Neural cell (in vitro differentiated cells): ENCODE measurements around the gene FRMD4B. TPM values are rescaled to one million over a fixed set of nuclear protein-coding genes. Genes with fewer than 3 reads are reported as not detected.
"Not testable (repeated sequence)": the region's sequence is repeated elsewhere in the genome, so short reads cannot be mapped to it uniquely, and the experiment has no call there.

Experiments
- H2AFZ ChIP-seq: fragments of 200-600, 300-800 bp; sonication (generic), shearing (Covaris generic); 2 replicates; pipeline ENCODE4 v1.6.0; 2014; ENCODE audit warnings: low read depth, mild to moderate bottlenecking, antibody characterized with exemption, low read length, moderate library complexity
- H3F3A ChIP-seq: fragments of 200-600 bp; shearing (Covaris generic); 2 replicates; pipeline ENCODE4 v1.6.1; 2016; ENCODE audit warnings: mild to moderate bottlenecking, moderate library complexity, mixed read lengths, antibody characterized with exemption, low read length; ENCODE audit not compliant: insufficient read depth, poor library complexity, severe bottlenecking
- H3K27ac ChIP-seq: fragments of 200-600, 300-800 bp; sonication (generic), shearing (Covaris generic); 2 replicates; pipeline ENCODE4 v1.5.1; 2014; ENCODE audit warnings: mild to moderate bottlenecking, low read length, moderate library complexity
- H3K27me3 ChIP-seq: fragments of 300-800, 200-600 bp; sonication (generic), shearing (Covaris generic); 2 replicates; pipeline ENCODE4 v1.6.0; 2014; ENCODE audit warnings: mild to moderate bottlenecking, low read depth, low read length, moderate library complexity; ENCODE audit not compliant: insufficient read depth
- H3K36me3 ChIP-seq: fragments of 300-800, 200-600 bp; sonication (generic), shearing (Covaris generic); 2 replicates; pipeline ENCODE4 v1.5.1; 2014; ENCODE audit warnings: mild to moderate bottlenecking, antibody characterized with exemption, low read length, moderate library complexity; ENCODE audit not compliant: insufficient read depth
- H3K4me2 ChIP-seq: fragments of 300-800, 200-600 bp; sonication (generic), shearing (Covaris generic); 2 replicates; pipeline ENCODE4 v1.6.0; 2014; ENCODE audit warnings: mild to moderate bottlenecking, low read length
- H3K4me3 ChIP-seq: fragments of 300-800, 200-600 bp; sonication (generic), shearing (Covaris generic); 2 replicates; pipeline ENCODE4 v1.5.1; 2014; ENCODE audit warnings: mild to moderate bottlenecking, low read length, moderate library complexity
- H3K79me2 ChIP-seq: fragments of 200-600 bp; shearing (Covaris generic); replicated peaks from 2 replicates; pipeline ENCODE4 v1.6.0; 2014; ENCODE audit warnings: mild to moderate bottlenecking, low read length, moderate library complexity; ENCODE audit not compliant: insufficient read depth
- H3K9ac ChIP-seq: fragments of 300-800, 200-600 bp; sonication (generic), shearing (Covaris generic); 2 replicates; pipeline ENCODE4 v1.6.1; 2016; ENCODE audit warnings: mild to moderate bottlenecking, low read length, mixed read lengths
- H3K9me2 ChIP-seq: fragments of 200-600 bp; shearing (Covaris generic); 2 replicates; pipeline ENCODE4 v1.6.1; 2016; ENCODE audit warnings: mild to moderate bottlenecking, low read length, mixed read lengths; ENCODE audit not compliant: insufficient read depth
- H3K9me3 ChIP-seq: fragments of 200-600, 300-800 bp; sonication (generic), shearing (Covaris generic); 2 replicates; pipeline ENCODE4 v1.6.1; 2016; ENCODE audit warnings: mild to moderate bottlenecking, mixed run types, low read length, moderate library complexity, mixed read lengths
- H4K20me1 ChIP-seq: fragments of 200-600 bp; shearing (Covaris generic); 2 replicates; pipeline ENCODE4 v1.6.1; 2016; ENCODE audit warnings: mild to moderate bottlenecking, mixed run types; ENCODE audit not compliant: insufficient read depth
- CTCF ChIP-seq: fragments of 450-650 bp; IDR thresholded peaks from 2 replicates; pipeline ENCODE4 v1.5.1; 2014; ENCODE audit warnings: antibody characterized with exemption, mild to moderate bottlenecking, moderate library complexity; ENCODE audit not compliant: poor library complexity, severe bottlenecking
- EP300 ChIP-seq: fragments of 450-650 bp; conservative IDR thresholded peaks from 2 replicates; pipeline ENCODE4 v1.6.1; 2014; ENCODE audit warnings: antibody characterized with exemption, mild to moderate bottlenecking, moderate library complexity; ENCODE audit not compliant: poor library complexity, severe bottlenecking
- EZH2 ChIP-seq: fragments of 200-600, 300-800 bp; shearing (Covaris generic), sonication (generic); IDR thresholded peaks from 2 replicates; pipeline ENCODE4 v1.6.1; 2014; ENCODE audit warnings: antibody characterized with exemption, low read length, borderline replicate concordance, mild to moderate bottlenecking; ENCODE audit not compliant: insufficient read depth, poor library complexity, severe bottlenecking
- MXI1 ChIP-seq: fragments of 450-650 bp; conservative IDR thresholded peaks from 2 replicates; pipeline ENCODE4 v1.6.1; 2014; ENCODE audit warnings: antibody characterized with exemption, mild to moderate bottlenecking; ENCODE audit not compliant: poor library complexity, severe bottlenecking
- POLR2AphosphoS5 ChIP-seq: IDR thresholded peaks from 2 replicates; pipeline ENCODE4 v1.6.1; 2012
- RAD21 ChIP-seq: fragments of 450-650 bp; conservative IDR thresholded peaks from 2 replicates; pipeline ENCODE4 v1.6.1; 2014; ENCODE audit warnings: antibody characterized with exemption, mild to moderate bottlenecking, moderate library complexity
- SMC3 ChIP-seq: fragments of 450-650 bp; conservative IDR thresholded peaks from 2 replicates; pipeline ENCODE4 v1.6.1; 2014; ENCODE audit warnings: antibody characterized with exemption, mild to moderate bottlenecking, moderate library complexity; ENCODE audit not compliant: poor library complexity
- TAF1 ChIP-seq: IDR thresholded peaks from 2 replicates; pipeline ENCODE4 v1.6.1; 2012; ENCODE audit warnings: low read depth
- polyA plus RNA-seq: library from polyadenylated mRNA; depleted of rRNA; stranded (reverse); fragments of >200 nt; gene quantifications from 2 replicates; pipeline ENCODE4 v1.2.3, GENCODE V29; 2014
- TF ChIP-seq, protein P1 (sequence below): IDR thresholded peaks from 2 replicates; pipeline ENCODE4 v1.6.1; 2012; ENCODE audit warnings: borderline replicate concordance

The FRMD4B gene
- polyA plus RNA-seq, 1 donor from 2014 or later = 6.2 TPM

DNA sequence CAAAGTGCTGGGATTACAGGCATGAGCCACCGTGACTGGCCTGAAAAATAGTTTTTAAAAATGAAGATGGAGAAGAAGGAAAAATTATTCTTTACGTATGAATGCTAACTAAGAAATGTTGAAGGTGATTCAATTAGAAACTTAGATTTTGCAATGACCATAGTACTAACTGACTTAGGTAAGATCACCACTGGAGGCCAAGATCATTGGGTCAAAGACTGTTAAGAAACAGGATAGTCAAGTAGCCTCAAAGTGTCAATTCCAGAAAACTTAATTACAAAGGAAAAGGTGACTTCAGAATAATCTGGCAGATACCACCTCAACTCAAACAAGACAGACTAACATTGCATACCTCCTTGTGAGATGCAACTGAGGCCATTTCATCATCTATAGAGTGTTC lies 119.3 kb downstream of the FRMD4B start:
- TF ChIP-seq MXI1 = no peak
- TF ChIP-seq RAD21 = no peak
- no peak for TF ChIP-seq EZH2
- TF ChIP-seq, protein P1, sequence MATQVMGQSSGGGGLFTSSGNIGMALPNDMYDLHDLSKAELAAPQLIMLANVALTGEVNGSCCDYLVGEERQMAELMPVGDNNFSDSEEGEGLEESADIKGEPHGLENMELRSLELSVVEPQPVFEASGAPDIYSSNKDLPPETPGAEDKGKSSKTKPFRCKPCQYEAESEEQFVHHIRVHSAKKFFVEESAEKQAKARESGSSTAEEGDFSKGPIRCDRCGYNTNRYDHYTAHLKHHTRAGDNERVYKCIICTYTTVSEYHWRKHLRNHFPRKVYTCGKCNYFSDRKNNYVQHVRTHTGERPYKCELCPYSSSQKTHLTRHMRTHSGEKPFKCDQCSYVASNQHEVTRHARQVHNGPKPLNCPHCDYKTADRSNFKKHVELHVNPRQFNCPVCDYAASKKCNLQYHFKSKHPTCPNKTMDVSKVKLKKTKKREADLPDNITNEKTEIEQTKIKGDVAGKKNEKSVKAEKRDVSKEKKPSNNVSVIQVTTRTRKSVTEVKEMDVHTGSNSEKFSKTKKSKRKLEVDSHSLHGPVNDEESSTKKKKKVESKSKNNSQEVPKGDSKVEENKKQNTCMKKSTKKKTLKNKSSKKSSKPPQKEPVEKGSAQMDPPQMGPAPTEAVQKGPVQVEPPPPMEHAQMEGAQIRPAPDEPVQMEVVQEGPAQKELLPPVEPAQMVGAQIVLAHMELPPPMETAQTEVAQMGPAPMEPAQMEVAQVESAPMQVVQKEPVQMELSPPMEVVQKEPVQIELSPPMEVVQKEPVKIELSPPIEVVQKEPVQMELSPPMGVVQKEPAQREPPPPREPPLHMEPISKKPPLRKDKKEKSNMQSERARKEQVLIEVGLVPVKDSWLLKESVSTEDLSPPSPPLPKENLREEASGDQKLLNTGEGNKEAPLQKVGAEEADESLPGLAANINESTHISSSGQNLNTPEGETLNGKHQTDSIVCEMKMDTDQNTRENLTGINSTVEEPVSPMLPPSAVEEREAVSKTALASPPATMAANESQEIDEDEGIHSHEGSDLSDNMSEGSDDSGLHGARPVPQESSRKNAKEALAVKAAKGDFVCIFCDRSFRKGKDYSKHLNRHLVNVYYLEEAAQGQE = no peak
- TF ChIP-seq CTCF = no peak
- TF ChIP-seq POLR2AphosphoS5 = no peak
- TF ChIP-seq EP300 = no peak
- TF ChIP-seq TAF1 = no peak
- TF ChIP-seq SMC3 = no peak
- Histone ChIP-seq H3K9me2 (no peaks in the 10 kb centered on the region), H3K27ac (no peak overlapping the region)

GRCh38 chr3:69266071-69266470 lies 119.8 kb downstream of the FRMD4B start:
- not testable (repeated sequence) for H3K27ac ChIP-seq, H4K20me1 ChIP-seq, H3K9me2 ChIP-seq, H3K36me3 ChIP-seq, H3K9ac ChIP-seq, H3F3A ChIP-seq, H3K4me2 ChIP-seq, H3K9me3 ChIP-seq, H3K79me2 ChIP-seq, H3K4me3 ChIP-seq, H3K27me3 ChIP-seq, H2AFZ ChIP-seq

More for the DNA sequence above, 119.3 kb downstream of the FRMD4B start:
- H3F3A ChIP-seq = no peaks in the 10 kb centered on the region
- no peak overlapping the region for H3K4me2 ChIP-seq
- no peak overlapping the region for H3K9ac ChIP-seq
- no peaks in the 10 kb centered on the region for H4K20me1 ChIP-seq
- no peak overlapping the region for H2AFZ ChIP-seq
- H3K36me3 ChIP-seq = no peaks in the 10 kb centered on the region
- H3K27me3 ChIP-seq = no peaks in the 10 kb centered on the region
- H3K79me2 ChIP-seq = no peaks in the 10 kb centered on the region
- no peak overlapping the region for H3K4me3 ChIP-seq
- H3K9me3 ChIP-seq = no peaks in the 10 kb centered on the region

DNA sequence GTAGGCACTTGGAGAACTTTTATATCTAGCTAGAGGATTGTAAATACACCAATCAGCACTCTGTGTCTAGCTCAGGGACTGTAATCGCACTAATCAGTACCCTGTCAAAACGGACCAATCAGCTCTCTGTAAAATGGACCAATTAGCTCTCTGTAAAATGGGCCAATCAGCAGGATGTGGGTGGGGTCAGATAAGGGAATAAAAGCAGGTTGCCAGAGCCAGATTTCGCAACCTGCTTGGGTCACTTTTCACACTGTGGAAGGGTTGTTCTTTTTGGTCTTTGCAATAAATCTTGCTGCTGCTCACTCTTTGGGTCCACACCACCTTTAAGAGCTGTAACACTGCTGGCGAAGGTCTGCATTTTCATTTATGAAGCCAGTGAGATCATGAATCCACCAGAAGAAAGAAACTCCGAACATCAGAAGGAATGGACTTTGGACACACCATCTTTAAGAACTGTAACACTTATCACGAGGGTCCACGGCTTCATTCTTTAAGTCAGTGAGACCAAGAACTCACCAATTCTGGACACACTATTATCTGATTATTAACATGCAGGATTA lies 125.0 kb downstream of the FRMD4B start:
- H3K4me2 ChIP-seq, H4K20me1 ChIP-seq, H3K9me3 ChIP-seq, H2AFZ ChIP-seq, H3K79me2 ChIP-seq, H3K27me3 ChIP-seq, H3K9ac ChIP-seq, H3K9me2 ChIP-seq, H3K36me3 ChIP-seq, H3K27ac ChIP-seq, H3F3A ChIP-seq, H3K4me3 ChIP-seq: not testable (repeated sequence)
